Adrenal gland (tissue), 5 donors: ENCODE measurements around the gene KCNMA1.

Experiments
- CTCF ChIP-seq, 6 experiments: fragments of 450-650 bp in 4 of 6; fragments of 200-600 bp in 2 of 6; sonication (generic) in 1 of 6; IDR thresholded peaks; 1 replicate in 5 of 6; 2 replicates in 1 of 6; pipeline versions ENCODE4 v1.5.1 to v1.8.0; 2016 to 2021; ENCODE audit warnings: antibody characterized with exemption in 6 of 6, mild to moderate bottlenecking in 2 of 6, moderate library complexity in 1 of 6
- POLR2A ChIP-seq, 2 donors: fragments of 450-650 bp; IDR thresholded peaks; one replicate each; pipeline ENCODE4 v1.6.1; 2017; ENCODE audit warnings: antibody characterized with exemption in 2 of 2, mild to moderate bottlenecking in 2 of 2, moderate library complexity in 1 of 2
- donor health status: DM: no; HTN: no; CAD: no.

- TF ChIP-seq CTCF (IDR thresholded peaks at IDR 0.05) (no peak), POLR2A (IDR thresholded peaks at IDR 0.05) (no peak)
These were observed 354.3 kb downstream of the KCNMA1 start for GRCh38 chr10:77283326-77283725.
